ENCODE results near the gene DNER. TPM values are rescaled to one million over a fixed set of nuclear protein-coding genes. Genes with fewer than 3 reads are reported as not detected.

Gene DNER
- total RNA-seq, 1 experiment from 2014 or later = 0.28 TPM

DNA sequence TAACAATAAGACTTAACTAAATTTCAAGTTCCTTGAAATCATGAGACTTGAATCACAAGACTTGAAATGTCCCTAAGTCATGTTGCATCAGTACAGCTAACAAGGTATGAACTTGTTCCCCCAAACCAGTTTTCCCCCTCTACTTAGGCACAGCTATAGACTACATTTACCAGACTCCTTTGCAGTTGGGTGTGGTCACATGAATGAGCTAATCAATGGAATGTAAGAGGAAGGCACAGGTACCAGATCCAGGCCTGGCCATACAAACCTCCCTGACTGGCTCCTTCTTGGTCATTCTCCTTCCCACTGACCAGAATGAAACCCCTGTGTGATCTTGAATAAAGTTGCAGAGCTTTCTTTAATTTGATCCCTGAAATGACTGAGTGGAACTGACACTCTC is 77.8 kb downstream of the DNER start:
- H2AFZ ChIP-seq = no peak overlapping the region
- no peak for TF ChIP-seq EZH2 (IDR thresholded peaks at IDR 0.05; ENCODE audit: low read depth)
- TF ChIP-seq, protein P1, sequence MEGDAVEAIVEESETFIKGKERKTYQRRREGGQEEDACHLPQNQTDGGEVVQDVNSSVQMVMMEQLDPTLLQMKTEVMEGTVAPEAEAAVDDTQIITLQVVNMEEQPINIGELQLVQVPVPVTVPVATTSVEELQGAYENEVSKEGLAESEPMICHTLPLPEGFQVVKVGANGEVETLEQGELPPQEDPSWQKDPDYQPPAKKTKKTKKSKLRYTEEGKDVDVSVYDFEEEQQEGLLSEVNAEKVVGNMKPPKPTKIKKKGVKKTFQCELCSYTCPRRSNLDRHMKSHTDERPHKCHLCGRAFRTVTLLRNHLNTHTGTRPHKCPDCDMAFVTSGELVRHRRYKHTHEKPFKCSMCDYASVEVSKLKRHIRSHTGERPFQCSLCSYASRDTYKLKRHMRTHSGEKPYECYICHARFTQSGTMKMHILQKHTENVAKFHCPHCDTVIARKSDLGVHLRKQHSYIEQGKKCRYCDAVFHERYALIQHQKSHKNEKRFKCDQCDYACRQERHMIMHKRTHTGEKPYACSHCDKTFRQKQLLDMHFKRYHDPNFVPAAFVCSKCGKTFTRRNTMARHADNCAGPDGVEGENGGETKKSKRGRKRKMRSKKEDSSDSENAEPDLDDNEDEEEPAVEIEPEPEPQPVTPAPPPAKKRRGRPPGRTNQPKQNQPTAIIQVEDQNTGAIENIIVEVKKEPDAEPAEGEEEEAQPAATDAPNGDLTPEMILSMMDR (conservative IDR thresholded peaks at IDR 0.05) = no peak
- intact Hi-C loops (cut with micrococcal nuclease; ENCODE audit: unreplicated experiment) = no loop called here
- H3K36me3 ChIP-seq (ENCODE audit: low read depth) = no peaks in the 10 kb centered on the region
- H3K9me3 ChIP-seq (ENCODE audit: insufficient read depth, low read depth) = no peaks in the 10 kb centered on the region
- no peaks in the 10 kb centered on the region for H3K79me2 ChIP-seq (ENCODE audit: low read depth)
- H3K9me2 ChIP-seq (ENCODE audit: insufficient read depth) = no peaks in the 10 kb centered on the region
- H3K4me3 ChIP-seq = no peak overlapping the region
- no peaks in the 10 kb centered on the region for H3F3A ChIP-seq (ENCODE audit: insufficient read depth, low read depth)
- H3K4me1 ChIP-seq (replicated peaks; ENCODE audit: insufficient read depth) = peaks cover under 1% of the 10 kb centered on the region
- H4K20me1 ChIP-seq (ENCODE audit: insufficient read depth) = no peaks in the 10 kb centered on the region
- DNase-seq = peak in 1 of 2 experiments; percentile 43
- ChIA-PET POLR2A (ENCODE audit: unreplicated experiment) (no interaction called here), CTCF (no interaction called here)
- no TSS peak for BruUV-seq (replicated peaks)
- H3K27ac ChIP-seq = no peak overlapping the region
- no peaks in the 10 kb centered on the region for H3K27me3 ChIP-seq (ENCODE audit: insufficient read depth, low read depth)
- no peak overlapping the region for H3K4me2 ChIP-seq

DNA sequence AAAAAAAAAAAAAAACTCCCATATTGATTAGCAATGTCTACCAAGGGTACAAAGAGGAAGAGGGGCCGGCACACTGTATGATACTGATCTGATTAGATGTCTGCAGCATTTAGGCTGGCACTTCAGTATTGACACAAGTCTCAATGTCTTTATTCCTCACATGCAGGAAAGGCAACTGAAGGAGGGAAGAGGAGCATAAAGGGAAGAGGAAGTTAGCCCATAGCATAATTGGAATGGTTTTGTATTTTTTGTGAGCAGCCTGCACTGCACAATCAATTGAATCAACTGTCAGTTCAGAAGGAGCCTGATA is 79.0 kb downstream of the DNER start:
- no peaks in the 10 kb centered on the region for H3K9me3 ChIP-seq (ENCODE audit: insufficient read depth, low read depth)
- H3K4me3 ChIP-seq = no peak overlapping the region
- H4K20me1 ChIP-seq (ENCODE audit: insufficient read depth) = no peaks in the 10 kb centered on the region
- H3K36me3 ChIP-seq (ENCODE audit: low read depth) = no peaks in the 10 kb centered on the region
- no peaks in the 10 kb centered on the region for H3F3A ChIP-seq (ENCODE audit: insufficient read depth, low read depth)
- intact Hi-C loops (cut with micrococcal nuclease; ENCODE audit: unreplicated experiment) = no loop called here
- no peak overlapping the region for H3K27ac ChIP-seq
- ChIA-PET CTCF (no interaction called here), POLR2A (ENCODE audit: unreplicated experiment) (no interaction called here)
- no peaks in the 10 kb centered on the region for H3K9me2 ChIP-seq (ENCODE audit: insufficient read depth)
- no peak overlapping the region for H3K4me2 ChIP-seq
- H3K4me1 ChIP-seq (replicated peaks; ENCODE audit: insufficient read depth) = no peaks in the 10 kb centered on the region
- no peaks in the 10 kb centered on the region for H3K27me3 ChIP-seq (ENCODE audit: insufficient read depth, low read depth)
- DNase-seq = no peak
- no TSS peak for BruUV-seq (replicated peaks)
- H3K79me2 ChIP-seq (ENCODE audit: low read depth) = no peaks in the 10 kb centered on the region
- H2AFZ ChIP-seq = no peak overlapping the region
- TF ChIP-seq EZH2 (IDR thresholded peaks at IDR 0.05; ENCODE audit: low read depth) = no peak
- TF ChIP-seq, protein P1 (conservative IDR thresholded peaks at IDR 0.05) = no peak

DNA sequence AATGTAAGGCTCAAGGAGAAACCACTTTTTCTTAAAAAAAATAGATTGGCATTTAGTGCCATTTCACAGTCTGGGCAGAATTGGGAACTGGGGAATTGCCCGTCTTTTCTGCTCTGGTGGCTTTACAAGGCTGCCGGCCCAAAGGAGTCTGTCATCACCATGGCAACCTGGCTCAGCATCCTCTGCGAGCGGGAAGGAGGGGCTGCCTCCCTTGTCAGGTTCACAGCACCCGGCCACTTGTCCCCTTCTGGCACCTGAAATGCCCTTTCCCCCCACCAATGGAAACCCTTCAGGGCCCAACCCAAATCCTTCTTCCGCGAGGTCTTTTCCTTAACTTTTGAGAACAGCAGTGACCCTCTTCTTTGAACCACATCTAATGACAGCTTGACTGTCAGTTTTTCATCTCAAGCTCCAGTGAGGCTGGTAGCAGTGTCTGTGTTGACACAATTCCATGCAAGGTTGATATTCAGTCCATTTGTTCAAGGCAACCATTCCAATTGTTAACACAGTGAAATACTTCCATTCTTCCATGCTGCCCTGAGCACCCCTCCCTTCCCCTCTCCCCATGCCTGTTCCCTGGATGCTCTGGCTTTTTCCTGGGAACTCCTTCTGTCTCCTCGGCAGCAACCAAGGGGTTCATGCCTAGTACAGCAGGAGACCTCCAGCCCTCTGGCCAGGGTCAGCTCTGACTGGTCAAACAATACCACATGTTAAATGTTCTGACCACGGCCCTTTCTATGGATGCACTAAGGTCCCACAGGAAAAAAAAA is 79.6 kb downstream of the DNER start:
- Histone ChIP-seq H3K4me1 (replicated peaks; ENCODE audit: insufficient read depth) (no peaks in the 10 kb centered on the region), H3K4me2 (no peak overlapping the region), H3F3A (ENCODE audit: insufficient read depth, low read depth) (no peaks in the 10 kb centered on the region), H3K27ac (no peak overlapping the region), H3K79me2 (ENCODE audit: low read depth) (no peaks in the 10 kb centered on the region), H3K36me3 (ENCODE audit: low read depth) (no peaks in the 10 kb centered on the region), H3K9me3 (ENCODE audit: insufficient read depth, low read depth) (no peaks in the 10 kb centered on the region), H2AFZ (no peak overlapping the region), H3K4me3 (no peak overlapping the region), H3K9me2 (ENCODE audit: insufficient read depth) (no peaks in the 10 kb centered on the region), H4K20me1 (ENCODE audit: insufficient read depth) (no peaks in the 10 kb centered on the region), H3K27me3 (ENCODE audit: insufficient read depth, low read depth) (no peaks in the 10 kb centered on the region)
- TF ChIP-seq, protein P1 (conservative IDR thresholded peaks at IDR 0.05) = no peak
- no peak for TF ChIP-seq EZH2 (IDR thresholded peaks at IDR 0.05; ENCODE audit: low read depth)
- no TSS peak for BruUV-seq (replicated peaks)
- CTCF ChIA-PET = no interaction called here
- DNase-seq = no peak
- intact Hi-C loops (cut with micrococcal nuclease; ENCODE audit: unreplicated experiment) = no loop called here
- POLR2A ChIA-PET (ENCODE audit: unreplicated experiment) = no interaction called here
